B cell (primary cell): ENCODE data around the gene MYCBP2. TPM values are rescaled to one million over a fixed set of nuclear protein-coding genes. Genes with fewer than 3 reads are reported as not detected.
A peak's percentile ranks its signal among the peaks of the same experiment; 100 is the strongest.

ENCODE experiments used
- ATAC-seq: fragments of 200-7000 bp; cut with Tn5 transposase; one replicate; pipeline ENCODE4 v1.10.0; 2021; ENCODE audit warnings: low read depth, mild to moderate bottlenecking, moderate number of reproducible peaks, moderate library complexity
- CTCF ChIA-PET: fragments of 350-600 bp; sonication (Branson Sonifier 250); formaldehyde crosslinking; loops from one replicate; lab custom pipeline; 2021; ENCODE audit warnings: antibody characterized with exemption, inconsistent platforms; lab: Charles Lee
- POLR2A ChIA-PET: fragments of 350-600 bp; sonication (Branson Sonifier 250); formaldehyde crosslinking; loops from one replicate; lab custom pipeline; 2021; ENCODE audit warnings: antibody characterized with exemption; lab: Charles Lee
- DNase-seq: peaks from one replicate; pipeline ENCODE4 v3.0.0; 2013
- H2AFZ ChIP-seq: 2 replicates; pipeline ENCODE4 v1.6.1; 2012; ENCODE audit warnings: mild to moderate bottlenecking, low read depth, low read length; ENCODE audit not compliant: insufficient read depth, poor library complexity, severe bottlenecking
- H3K27ac ChIP-seq, 2 donors: 1 replicate in 1 of 2; 2 replicates in 1 of 2; pipeline ENCODE4 v1.5.1; 2012 to 2013; ENCODE audit warnings: low read length in 2 of 2, mild to moderate bottlenecking in 2 of 2, moderate library complexity in 1 of 2
- H3K27me3 ChIP-seq, 4 experiments: fragments of 200-600 bp in 1 of 4; sonication (generic) in 1 of 4; replicated peaks in 1 of 4; 1 replicate in 2 of 4; 2 replicates in 2 of 4; pipeline versions ENCODE4 v1.6.1 to v1.7.0; 2013 to 2016; ENCODE audit warnings: low read length in 3 of 4, mild to moderate bottlenecking in 2 of 4, mixed read lengths in 1 of 4, moderate library complexity in 1 of 4; ENCODE audit not compliant: insufficient read depth in 4 of 4, control insufficient read depth in 3 of 4; ENCODE audit errors: control extremely low read depth in 1 of 4
- H3K36me3 ChIP-seq, 2 experiments: replicated peaks in 1 of 2; 1 replicate in 1 of 2; 2 replicates in 1 of 2; pipeline versions ENCODE4 v1.6.1 to v1.7.1; 2013; ENCODE audit warnings: low read length in 1 of 2; ENCODE audit not compliant: insufficient read depth in 2 of 2, control insufficient read depth in 1 of 2; ENCODE audit errors: control extremely low read depth in 1 of 2, extremely low read depth in 1 of 2
- H3K4me1 ChIP-seq, 2 donors: fragments of 200-600 bp in 1 of 2; sonication (generic) in 1 of 2; 1 replicate in 1 of 2; 2 replicates in 1 of 2; pipeline versions ENCODE4 v1.5.1 to v1.6.1; 2013 to 2017; ENCODE audit warnings: low read length in 2 of 2; ENCODE audit not compliant: control insufficient read depth in 2 of 2, insufficient read depth in 2 of 2
- H3K4me2 ChIP-seq: replicated peaks from 2 replicates; pipeline ENCODE3; 2012; ENCODE audit warnings: mild to moderate bottlenecking, low read depth, low read length; ENCODE audit not compliant: poor library complexity, severe bottlenecking
- H3K4me3 ChIP-seq, 5 experiments: fragments of 200-600 bp in 1 of 5; sonication (generic) in 1 of 5; 1 replicate in 3 of 5; 2 replicates in 2 of 5; pipeline versions ENCODE4 v1.5.1 to v1.7.0; 2011 to 2016; ENCODE audit warnings: low read length in 4 of 5, mild to moderate bottlenecking in 4 of 5, low read depth in 2 of 5, control low read depth in 1 of 5, moderate library complexity in 1 of 5; ENCODE audit not compliant: insufficient read depth in 1 of 5; ENCODE audit errors: control extremely low read depth in 1 of 5, extremely low read depth in 1 of 5
- H3K79me2 ChIP-seq: fragments of 200-600 bp; sonication (generic); one replicate; pipeline ENCODE4 v1.6.0; 2016; ENCODE audit warnings: low read length; ENCODE audit not compliant: control insufficient read depth, insufficient read depth
- H3K9ac ChIP-seq: fragments of 200-600 bp; sonication (generic); 2 replicates; pipeline ENCODE4 v1.6.1; 2017; ENCODE audit warnings: mild to moderate bottlenecking, low read length, moderate library complexity
- H3K9me3 ChIP-seq, 3 donors: one replicate each; pipeline versions ENCODE4 v1.6.1 to v1.7.1; 2013; ENCODE audit warnings: low read length in 2 of 3; ENCODE audit not compliant: control insufficient read depth in 2 of 3, insufficient read depth in 1 of 3; ENCODE audit errors: control extremely low read depth in 1 of 3
- H4K20me1 ChIP-seq: 2 replicates; pipeline ENCODE4 v1.6.0; 2012; ENCODE audit warnings: mild to moderate bottlenecking, low read length; ENCODE audit not compliant: insufficient read depth, control insufficient read depth, poor library complexity, severe bottlenecking
- H3K27ac Mint-ChIP-seq: one replicate; pipeline ENCODE4 v1.8.0; 2021; ENCODE audit warnings: mixed read lengths
- H3K27me3 Mint-ChIP-seq: one replicate; pipeline ENCODE4 v1.8.0; 2021; ENCODE audit warnings: mixed read lengths
- H3K4me1 Mint-ChIP-seq: one replicate; pipeline ENCODE4 v1.8.0; 2021; ENCODE audit warnings: mixed read lengths
- H3K4me3 Mint-ChIP-seq: one replicate; pipeline ENCODE4 v1.8.0; 2021; ENCODE audit warnings: mixed read lengths
- H3K9me3 Mint-ChIP-seq: one replicate; pipeline ENCODE4 v1.8.0; 2022; ENCODE audit warnings: mixed read lengths; ENCODE audit not compliant: insufficient read depth
- EZH2 ChIP-seq: IDR thresholded peaks from 2 replicates; pipeline ENCODE4 v1.6.1; 2012; ENCODE audit warnings: borderline replicate concordance, low read depth, mild to moderate bottlenecking, moderate library complexity, low read length; ENCODE audit not compliant: insufficient read depth, poor library complexity, severe bottlenecking
- WGBS: methylation state at CpG from one replicate; pipeline ENCODE4 v1.1.5; 2013; ENCODE audit warnings: missing lambda C conversion rate; ENCODE audit not compliant: insufficient coverage; 5-methylcytosine and 5-hydroxymethylcytosine counted together
- intact Hi-C: fragments of 100-400 bp; cut with micrococcal nuclease; formaldehyde crosslinking; loops from one replicate; pipeline ENCODE4 v1.10.0; 2022
- polyA plus RNA-seq: library from polyadenylated mRNA; depleted of rRNA; stranded (reverse); fragments of >200 nt; gene quantifications from 2 replicates; pipeline ENCODE4 v1.2.3, GENCODE V29; 2012
- total RNA-seq, 2 donors: library from RNA; stranded (reverse); fragments of 120-200 nt in 1 of 2; gene quantifications; 1 replicate in 1 of 2; 2 replicates in 1 of 2; pipeline versions ENCODE4 v1.2.3 to v1.2.4, GENCODE V29; 2013 to 2022
- TF ChIP-seq, protein P1 (sequence below): fragments of 200-600 bp; IDR thresholded peaks from one replicate; pipeline ENCODE4 v1.8.0; 2022; ENCODE audit warnings: antibody characterized with exemption, mild to moderate bottlenecking

The MYCBP2 gene
- total and polyA plus RNA-seq, 2 donors (not counting 1 experiment from before 2014, with no cell fraction given) = 84.0 to 237 TPM

DNA sequence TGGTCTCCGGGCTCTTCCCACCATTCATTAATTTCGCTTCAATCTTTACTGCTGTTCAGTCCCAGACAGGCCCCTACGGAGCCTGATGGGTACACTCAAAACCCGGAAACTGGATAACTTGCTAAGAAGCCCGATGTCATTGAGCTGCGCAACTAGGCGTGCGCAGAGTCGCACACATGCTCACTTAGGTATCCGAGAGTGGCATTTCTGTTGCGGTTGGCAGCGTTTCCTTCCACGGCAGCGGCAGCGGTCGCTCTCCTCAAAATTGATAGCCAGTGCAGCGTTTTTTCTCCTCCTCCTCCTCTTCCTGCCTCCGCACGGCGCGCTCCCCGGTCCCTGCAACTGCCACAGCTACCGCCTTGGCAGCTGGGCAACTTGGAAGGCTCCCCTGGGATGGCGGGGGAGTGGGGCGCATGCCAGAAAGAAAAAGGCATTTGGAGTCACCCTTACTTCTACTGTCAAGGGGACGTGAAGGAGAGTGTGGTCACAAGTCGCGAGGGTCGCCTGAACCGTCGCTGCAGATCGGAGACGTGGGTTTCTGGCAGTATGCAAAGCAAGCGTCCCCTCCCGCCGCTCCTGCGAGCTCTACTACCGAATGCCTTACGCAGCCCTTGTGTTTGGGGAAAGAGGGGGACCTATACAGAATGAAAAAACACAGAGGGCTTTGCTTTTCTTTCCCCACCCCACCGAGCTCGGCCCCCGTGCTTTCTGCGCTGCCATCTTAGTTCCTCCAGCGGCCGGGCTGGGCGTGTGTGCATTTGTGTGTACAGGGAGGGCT is 2.4 kb upstream of the MYCBP2 start:
- Mint-ChIP-seq H3K9me3 (no peaks in the 10 kb centered on the region), H3K27me3 (no peaks in the 10 kb centered on the region), H3K4me1 (peaks cover 57% of the 10 kb centered on the region), H3K4me3 (peak overlapping the region; percentile 94), H3K27ac (peak overlapping the region; percentile 97)
- no peaks in the 10 kb centered on the region for H3K36me3 ChIP-seq
- CTCF ChIA-PET = interaction anchor here (0.9 to 7.3 kb wide), 12 partner anchors 9 to 164 kb away, joined by 3 to 137 read pairs (median 4); no protein-coding TSS in a partner anchor
- DNase-seq (peak; percentile 96), ATAC-seq (peak; percentile 60)
- H3K4me1 ChIP-seq = peaks cover 31 to 39% of the 10 kb centered on the region in 2 donors
- under 1% methylated on average over 32 of the region's 46 CpGs for WGBS
- H3K9ac ChIP-seq = peak overlapping the region; percentile 97
- TF ChIP-seq EZH2 = no peak
- TF ChIP-seq, protein P1, sequence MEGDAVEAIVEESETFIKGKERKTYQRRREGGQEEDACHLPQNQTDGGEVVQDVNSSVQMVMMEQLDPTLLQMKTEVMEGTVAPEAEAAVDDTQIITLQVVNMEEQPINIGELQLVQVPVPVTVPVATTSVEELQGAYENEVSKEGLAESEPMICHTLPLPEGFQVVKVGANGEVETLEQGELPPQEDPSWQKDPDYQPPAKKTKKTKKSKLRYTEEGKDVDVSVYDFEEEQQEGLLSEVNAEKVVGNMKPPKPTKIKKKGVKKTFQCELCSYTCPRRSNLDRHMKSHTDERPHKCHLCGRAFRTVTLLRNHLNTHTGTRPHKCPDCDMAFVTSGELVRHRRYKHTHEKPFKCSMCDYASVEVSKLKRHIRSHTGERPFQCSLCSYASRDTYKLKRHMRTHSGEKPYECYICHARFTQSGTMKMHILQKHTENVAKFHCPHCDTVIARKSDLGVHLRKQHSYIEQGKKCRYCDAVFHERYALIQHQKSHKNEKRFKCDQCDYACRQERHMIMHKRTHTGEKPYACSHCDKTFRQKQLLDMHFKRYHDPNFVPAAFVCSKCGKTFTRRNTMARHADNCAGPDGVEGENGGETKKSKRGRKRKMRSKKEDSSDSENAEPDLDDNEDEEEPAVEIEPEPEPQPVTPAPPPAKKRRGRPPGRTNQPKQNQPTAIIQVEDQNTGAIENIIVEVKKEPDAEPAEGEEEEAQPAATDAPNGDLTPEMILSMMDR = no peak
- POLR2A ChIA-PET = interaction anchor here (0.6 to 4.5 kb wide), 12 partner anchors 10 to 303 kb away, joined by 3 to 45 read pairs (median 4); partner anchors contain the start of gene FBXL3
- H3K79me2 ChIP-seq = peaks cover 58% of the 10 kb centered on the region
- intact Hi-C loops = loop anchor here (1.0 to 10.0 kb wide), 10 partner anchors 10 to 445 kb away; partner anchors contain the start of genes FBXL3, KCTD12 and SLAIN1
- H4K20me1 ChIP-seq = peaks cover 20% of the 10 kb centered on the region
- peak overlapping the region; percentile 87 for H3K4me2 ChIP-seq
- peak overlapping the region; percentile 80 to 99 (median 92) for H3K4me3 ChIP-seq
- H2AFZ ChIP-seq = peak overlapping the region; percentile 96
- no peaks in the 10 kb centered on the region for H3K9me3 ChIP-seq
- peak overlapping the region; percentile 84 to 91 for H3K27ac ChIP-seq
- no peaks in the 10 kb centered on the region for H3K27me3 ChIP-seq
